ENCODE data around the gene CDH20.

Gene CDH20

DNA sequence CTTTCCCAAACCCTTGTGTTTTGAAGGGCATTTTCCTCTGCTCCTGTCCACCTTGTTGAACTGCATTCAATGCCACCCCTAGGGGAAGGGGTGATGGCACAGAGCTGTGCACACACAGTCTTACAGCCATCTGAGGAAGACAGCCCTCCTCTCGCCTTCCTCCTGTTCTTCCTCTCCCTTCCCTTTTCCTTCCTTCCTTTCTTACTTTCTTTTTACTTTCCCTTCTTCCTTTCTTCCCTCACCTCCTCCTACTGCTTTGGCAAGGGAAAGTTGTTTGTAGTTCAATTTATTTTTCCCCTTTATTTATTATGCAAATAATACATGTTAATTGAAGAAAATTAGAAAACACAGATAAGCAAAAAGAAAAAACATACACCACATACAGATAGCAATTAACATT is 99.4 kb downstream of the CDH20 start:
- no peak for DNase-seq

DNA sequence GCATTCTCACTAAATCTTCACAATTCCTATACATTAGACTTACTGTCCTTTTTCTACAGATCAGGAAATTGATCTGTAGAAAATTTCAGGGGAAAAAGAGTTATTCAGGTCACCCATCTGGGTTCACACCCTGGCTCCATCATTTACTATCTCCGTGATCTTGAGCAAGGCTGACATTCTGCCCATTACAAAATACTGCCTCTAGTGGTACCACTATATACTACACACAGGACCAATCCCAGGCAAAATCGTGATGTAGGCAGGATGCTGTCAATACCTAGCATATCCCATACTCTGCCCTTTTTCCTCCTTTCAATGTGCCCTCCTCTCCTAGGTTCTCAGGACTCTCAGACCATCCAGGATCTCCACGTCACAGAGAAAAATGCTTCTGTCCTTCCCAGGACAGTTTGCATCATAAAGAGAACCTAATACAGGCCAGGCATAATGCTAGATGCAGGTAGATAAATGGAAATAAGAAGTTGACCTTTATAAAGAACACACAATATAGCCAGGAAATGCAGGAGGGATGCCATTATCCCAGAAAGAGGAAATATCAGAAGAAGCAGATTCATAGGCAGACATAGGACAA is 101.9 kb downstream of the CDH20 start:
- no peak for DNase-seq

DNA sequence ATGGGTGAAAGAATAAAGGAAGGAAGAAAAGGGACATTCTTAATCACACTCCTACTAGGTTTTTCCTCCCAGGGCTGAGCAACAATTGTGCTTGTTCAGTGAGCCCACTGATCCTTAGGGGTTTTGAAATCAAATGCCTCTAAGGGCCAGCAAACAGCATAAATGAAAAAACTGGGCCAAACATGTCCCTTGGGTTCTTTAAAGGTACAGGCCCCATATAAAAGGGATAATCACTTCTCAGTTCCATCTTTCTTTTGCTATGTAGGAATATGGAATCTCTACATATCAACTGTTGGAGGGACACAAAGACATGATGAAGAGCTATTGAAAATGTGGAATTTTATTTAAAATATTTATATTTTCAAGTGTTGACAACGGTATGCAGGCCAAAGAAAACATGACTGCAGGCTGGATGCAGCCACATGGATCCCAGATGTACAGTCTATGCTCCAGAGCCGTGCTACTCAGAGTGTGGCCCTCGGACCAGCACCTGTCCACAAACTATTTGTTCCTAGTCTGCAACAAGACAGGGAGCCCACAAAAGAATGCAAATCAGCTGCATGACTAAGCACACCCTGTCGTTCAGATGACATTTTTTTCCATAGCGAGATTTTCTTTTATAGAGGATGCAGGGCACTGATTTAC is 110.0 kb downstream of the CDH20 start:
- DNase-seq, result no peak

DNA sequence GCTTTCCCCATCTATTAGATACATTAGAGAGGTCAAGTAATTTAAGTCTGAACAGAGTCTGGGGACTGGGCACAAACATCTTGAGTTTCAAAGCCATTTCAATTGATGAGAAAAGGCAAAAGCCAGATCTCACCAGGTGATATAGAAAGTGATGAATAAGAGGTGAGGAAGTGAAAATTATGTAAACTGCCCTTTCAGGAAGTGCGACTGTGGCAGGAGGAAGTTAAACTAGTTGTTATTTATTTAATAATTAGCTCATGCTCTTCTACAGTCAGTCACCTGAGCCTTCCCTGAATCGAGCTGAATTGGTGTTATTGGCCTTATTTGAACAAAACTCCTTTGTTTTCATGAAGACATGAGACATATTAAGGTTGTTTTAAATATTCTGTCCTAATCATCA is 115.1 kb downstream of the CDH20 start:
- DNase-seq, result no peak

DNA sequence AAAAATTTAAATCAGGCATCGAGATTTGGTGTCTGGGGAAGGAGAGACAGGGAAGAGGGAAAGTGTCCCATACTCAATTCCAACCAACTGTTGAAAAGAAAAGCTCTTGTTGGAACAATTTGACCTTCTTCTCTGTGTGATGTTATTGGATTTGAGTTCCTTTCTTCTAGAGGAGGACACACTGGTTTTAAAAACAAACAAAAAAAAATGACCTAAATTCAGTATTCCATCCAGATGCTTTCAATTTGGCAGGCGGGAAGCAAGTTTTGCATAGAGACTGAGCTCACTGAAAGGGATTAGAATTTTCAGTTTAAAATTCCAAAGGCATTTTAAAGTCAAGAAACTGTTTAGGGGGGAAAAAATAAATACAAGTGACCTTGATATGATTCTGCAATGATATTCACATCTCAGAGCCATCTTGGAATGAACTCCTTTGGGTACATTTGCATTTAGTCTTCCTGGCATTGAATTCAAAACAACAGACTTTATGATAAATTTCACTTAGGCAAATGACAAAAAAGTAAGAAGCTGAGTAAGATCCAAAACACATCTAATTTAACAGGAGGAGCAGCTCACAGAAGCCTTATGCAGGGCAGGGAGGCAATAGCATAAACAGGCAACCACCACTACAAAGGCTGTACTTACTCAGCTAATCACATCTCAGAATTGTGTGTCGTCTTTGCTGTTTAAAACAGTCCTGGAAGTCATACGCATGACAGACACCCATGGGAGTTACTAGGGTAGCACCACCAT is 126.8 kb downstream of the CDH20 start:
- DNase-seq, result no peak

DNA sequence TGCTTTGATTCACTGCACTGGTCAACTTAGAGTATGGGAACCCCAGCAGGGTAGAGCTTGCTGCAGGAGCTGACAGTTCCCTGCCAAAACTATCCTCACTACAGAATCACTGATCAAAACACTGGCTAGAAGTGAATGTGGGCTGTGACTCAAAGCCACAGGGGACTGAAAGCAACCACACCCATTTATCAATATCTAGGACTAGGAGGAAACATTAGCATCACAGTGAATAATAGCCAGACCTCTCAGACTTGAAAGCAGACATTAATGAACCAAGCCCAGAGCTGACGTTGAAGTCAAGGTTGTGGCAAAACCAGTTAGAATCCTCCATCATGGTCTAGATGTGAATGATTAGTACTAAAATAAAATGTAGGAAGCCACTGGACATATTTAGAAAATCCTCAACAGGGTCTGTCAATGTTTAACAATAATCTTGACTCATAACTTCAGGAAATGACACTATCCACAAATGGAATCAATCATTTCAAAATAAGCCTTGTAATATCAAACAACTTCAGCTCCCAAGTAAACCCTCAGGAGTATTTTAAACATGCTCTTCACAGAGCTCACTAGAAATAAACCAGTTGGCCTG is 131.4 kb downstream of the CDH20 start:
- DNase-seq, result no peak

DNA sequence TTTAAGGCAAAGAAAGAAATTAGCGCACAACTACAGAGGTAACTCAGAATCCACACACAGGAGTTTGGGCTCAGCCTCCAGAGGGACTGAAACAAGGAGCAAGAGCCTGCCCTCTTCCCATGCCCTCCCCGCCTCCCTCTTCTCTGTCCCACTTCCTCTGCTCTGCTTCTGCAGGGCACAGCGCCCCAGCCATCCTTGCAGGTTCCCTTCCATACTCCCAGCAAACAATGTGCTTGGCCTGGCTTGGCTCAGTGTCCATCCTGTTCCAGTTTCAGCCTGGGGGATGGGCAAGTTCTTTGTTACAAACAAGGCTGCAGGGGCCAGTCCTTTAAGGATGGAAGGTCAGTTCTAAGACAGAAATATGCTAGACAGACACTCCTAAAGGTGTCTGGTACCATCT is 133.5 kb downstream of the CDH20 start:
- DNase-seq, result no peak

DNA sequence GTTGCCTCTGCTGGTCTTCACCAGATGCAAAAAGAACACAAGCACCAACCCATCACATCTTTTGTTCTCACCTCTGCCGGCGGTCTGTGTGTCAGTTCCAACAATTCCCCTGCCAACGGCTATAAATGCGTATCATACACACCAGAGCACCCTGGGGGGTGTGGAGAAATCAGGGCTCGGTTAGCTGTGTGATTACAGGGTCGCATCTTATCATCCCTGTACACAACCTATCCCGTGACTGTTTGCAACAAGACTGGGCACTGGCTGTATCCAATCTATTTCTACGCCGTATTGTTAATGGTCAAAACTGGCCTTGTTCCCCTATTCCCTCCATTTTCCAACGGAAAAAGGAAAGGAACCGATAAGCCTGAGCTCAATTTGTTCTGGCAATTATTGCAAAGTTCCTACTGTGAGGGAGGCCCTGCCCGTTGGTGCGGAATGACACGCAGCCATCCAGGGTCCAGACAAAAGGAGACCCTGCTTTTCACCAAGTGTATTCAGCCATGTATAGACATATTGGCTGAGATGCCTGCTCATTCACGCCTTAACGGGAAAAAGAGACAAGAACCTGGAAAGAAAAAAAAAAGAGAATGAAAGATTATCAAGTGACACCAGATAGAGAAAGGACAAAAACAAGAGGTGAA is 136.9 kb downstream of the CDH20 start:
- DNase-seq, result no peak

DNA sequence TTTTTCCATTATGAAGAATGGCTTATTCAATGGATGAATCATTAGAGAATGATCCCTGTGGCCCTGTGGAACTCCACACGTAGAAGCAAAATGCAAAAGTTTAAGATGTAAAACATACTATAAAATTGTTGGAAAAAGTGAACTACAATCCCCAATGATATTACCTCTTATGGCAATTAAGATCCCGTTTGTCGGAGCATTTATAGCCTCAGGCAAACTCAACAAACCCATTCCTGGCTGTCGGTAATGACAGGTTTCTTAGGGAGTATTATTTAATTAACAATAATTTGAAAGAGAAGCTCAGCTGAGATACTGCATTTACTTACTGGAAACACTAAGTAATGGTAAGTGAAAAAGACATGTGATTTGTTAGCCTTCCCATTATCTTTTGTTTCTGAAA is 138.3 kb downstream of the CDH20 start:
- DNase-seq, result no peak

DNA sequence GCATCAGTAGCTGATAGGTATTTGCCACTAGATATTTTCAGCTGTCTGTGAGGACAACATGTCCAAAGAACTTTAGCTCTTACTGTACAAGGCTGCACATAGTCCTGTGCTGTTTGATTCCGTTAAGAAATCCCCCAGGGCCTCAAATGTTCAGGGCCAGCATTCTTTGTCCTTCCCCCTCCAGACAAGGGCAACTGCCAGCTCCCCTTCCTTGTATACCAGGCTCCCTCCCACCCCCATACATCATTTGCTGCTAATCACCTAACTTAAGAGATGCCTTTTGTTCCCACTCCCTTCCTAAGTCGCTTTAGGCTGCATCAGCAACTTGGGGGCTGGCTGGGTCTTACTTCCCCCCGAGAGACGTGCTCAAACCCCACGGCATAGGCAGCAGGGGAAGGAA is 138.7 kb downstream of the CDH20 start:
- no peak for DNase-seq

DNA sequence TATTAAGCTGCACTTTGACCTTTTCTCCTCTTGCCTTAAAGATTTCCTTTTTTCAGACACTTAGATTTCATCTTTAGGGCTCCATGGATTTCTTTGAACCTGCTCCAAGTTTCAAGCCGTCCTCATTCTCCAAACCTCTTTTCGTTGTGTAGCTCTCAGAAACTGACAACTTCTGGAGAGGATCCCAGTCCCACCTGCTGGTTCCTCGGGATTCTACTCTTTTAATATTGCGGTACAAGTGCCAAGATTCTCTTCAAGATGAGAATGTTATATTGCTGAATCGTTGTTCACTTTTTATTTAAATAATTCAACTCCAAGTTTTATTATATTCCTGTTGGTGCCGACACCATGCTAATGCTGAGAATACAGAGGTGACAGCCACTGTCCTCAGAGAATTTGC is 141.1 kb downstream of the CDH20 start:
- DNase-seq, result no peak

DNA sequence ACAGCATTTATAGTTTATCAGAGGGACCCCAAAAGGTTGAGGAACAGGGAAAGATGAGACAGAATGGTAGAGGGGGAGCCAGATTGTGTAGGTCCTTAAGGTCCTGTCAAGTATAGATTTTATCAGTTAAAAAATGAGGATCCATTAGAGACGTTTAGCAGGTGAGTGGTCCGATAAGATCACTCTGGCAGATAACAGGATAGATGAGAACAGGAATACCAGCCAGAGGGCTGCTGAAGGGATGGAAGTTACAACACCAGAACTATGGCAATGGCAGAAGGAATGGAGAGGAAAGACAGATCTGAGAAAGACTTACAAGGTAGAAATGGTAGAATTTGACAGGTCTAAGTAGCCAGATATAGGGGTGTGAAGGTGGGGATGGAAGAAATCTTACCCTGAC is 141.7 kb downstream of the CDH20 start:
- DNase-seq, result no peak

DNA sequence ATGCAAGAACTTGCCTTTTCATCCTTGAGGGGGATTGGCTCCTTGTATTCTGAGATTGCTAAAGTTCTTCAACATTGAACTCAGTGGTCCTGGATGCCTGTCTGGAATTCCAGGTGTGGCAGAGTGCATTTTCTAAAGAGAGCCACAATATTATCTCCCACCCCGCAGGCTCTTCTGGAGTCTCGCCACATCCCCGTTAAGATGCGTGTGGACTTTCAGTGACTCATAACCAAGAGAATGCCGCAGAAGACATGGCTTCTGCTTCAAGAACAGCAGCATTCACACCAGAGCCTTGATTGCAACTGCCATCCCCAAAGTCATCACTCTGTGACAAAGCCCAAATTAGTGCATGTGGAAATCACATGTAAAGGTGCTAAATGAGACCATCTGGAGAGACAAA is 142.7 kb downstream of the CDH20 start:
- no peak for DNase-seq

DNA sequence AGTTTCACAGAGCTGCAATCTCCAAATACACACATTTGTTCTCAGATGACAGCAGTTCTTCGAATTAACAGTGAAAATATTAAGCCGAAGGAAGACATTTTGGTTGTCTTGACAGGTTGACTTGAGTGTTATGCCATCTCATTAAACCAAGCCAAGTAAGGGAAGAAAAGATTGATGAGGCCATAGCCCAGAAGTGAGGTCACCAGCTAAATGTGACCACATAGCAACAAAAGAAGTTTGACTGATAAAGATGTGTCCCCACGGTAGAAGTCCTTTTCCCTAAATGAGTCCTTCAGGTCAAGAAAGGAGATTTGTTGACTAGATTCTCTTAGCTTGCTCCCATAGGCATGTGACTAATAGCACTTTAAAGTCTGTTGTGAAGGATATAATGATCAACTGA is 156.1 kb downstream of the CDH20 start:
- DNase-seq, result no peak

DNA sequence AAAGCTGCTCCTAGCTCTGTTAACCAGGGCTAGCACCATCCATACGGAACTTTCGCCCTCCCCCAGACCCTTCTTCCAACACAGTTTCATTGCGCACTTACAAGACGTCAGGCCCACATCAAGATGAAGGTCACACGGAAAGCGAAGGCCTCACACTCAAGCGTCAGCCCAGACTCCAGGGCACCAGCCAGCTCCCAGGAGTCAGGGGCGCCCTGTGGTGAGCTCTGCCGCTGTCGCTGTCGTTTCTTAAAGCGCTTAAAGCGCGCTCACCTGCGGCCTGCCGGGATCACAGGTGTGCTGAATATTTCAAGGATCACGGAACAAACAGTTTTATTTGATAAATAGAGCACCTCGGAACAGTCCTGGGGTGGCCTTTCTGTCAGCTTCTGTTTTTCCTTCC is 163.1 kb downstream of the CDH20 start:
- DNase-seq, result no peak

DNA sequence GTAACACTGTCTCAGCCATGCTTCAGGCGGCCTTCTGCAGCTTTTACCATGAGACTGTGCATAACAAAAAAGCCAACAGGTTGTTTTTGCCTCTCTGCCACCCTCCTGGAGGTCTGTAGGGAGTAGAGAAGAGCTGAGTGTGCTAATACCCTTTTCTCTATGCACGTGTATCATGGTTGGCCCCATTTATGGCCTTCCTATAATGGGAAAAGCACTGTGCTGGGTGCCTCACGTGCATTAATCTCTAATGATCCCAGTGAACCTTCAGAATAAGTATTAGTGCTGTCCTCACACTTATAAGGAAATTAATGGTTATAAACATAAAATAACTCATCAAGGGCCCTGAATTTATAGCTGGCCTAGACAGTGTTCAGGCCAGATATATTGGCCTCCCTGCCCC is 164.2 kb downstream of the CDH20 start:
- DNase-seq, result no peak

DNA sequence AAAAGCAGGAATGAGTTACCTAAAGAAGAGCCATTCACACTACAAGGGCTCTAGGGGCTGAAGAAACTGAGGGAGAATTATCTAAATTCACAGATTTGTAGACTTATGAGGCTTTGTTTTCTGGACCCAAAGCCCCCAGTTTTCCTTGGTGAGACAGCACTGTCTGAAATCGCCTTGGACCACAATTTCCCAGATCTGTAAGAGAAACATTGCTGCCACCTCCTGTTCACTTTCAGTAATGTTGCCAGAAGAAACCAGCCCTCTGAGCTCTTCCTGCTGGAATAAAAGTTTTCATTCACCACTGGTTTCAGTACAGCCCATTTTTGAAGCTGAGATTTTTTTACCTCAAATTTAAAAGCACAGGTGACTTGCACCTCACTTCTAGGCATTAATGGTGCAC is 169.2 kb downstream of the CDH20 start:
- no peak for DNase-seq

DNA sequence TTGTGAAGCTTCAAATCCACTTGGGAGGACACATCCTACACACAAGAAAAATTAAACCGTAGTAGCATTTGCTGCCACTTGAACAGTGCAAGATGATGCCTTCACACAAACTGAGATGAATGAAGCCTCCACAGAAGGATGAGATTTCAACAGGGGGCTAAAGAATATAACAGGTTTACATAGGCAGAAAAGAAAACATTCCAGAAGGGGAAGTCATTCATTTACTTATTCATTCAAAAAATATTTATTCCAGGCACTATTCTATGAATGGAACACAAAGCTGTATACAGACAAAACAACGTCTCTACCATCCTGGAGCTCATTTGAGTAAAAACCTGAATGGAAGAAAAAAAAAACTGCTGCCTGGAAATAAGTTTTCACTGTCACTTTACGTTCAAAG is 170.5 kb downstream of the CDH20 start:
- DNase-seq, result no peak

DNA sequence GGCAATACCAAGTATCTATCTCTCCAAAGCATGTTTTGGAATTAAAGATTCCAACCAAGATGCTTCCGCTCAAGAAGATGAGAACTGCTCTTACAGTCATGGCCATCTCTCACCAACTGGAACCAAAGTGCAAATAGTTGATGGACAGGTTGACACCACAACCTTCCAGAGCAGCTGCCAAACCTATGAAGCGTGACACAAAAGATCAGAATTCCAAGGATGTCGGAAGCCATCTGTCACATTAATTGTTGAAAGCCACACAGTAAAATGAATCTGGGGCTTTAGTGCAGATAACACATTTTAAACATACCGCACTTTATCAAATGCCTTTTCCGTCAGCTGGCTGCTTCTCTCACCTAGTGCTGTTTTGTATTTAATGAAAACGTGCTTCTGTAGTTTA is 195.7 kb downstream of the CDH20 start:
- no peak for DNase-seq

DNA sequence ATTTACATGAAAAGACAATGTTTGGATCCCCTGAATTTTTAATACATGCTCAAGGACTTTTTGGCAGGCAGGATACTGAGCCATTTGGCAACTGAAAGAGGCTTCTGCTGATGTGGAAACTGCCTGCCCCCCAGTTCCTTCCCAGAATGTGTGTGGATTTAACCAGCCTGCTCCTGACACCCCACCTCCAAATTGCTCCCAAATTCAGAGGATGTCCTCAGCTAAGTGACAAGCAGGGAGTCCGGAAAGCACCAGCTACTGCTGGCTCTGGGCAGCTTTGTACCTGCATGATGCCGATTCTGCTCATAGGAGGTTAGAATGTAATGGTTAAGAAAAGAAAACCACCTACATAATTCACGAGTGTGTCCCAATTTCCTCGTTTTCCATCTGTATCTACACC is 197.5 kb downstream of the CDH20 start:
- no peak for DNase-seq

DNA sequence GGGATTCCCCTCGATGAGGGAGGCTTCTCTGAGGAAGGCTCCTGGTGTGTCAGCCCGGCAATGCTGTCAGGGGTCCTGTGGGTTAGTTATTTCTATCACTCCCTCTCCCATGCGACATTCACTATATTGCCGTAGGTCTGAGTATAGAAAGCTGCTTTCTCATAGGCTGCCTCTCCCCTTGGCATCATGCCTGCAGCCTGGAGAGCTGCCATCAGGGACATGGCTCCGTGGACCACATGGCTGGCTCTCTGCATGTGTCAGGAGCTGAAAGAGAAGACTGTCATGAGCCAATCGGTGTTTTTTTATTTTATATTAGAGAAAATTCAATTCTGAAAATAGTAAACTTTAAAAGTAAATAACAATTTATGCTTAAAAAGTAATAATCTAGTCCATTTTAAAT is 198.0 kb downstream of the CDH20 start:
- DNase-seq, result no peak

DNA sequence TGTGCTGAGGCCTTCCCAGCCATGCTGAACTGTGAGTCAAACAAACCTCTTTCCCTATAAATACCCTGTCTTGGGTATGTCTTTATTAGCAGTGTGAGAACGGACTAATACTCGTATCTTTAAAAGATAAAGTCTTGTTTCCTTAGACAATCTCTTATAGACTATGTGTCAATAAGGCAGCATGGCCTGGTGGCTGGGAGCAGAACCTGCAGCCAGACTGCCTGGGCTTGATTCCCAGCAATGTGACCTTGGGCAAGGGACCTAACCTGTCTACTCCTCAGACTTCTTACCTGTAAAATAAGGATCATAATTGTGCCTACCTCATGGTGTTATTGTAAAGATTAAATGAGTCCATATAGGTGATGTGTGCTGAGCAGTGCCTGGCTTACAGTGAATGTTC is 198.7 kb downstream of the CDH20 start:
- no peak for DNase-seq

DNA sequence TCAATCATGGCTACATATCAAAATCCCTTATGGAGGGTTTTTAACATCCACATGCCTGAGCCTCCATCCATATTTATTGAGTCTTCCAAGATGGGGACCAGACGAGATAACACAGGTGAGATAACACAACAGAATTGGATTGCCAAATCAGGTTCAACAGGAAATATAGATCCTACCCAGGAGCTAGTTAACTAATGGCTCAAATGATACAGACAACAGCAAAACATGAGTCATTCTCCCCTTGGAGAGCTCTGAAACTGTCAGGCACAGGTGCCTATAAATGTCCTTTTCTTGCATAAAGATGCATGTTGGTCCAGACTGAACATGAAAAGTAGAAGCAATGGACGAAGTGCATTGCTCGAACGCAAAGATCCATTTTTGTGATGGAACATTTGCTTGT is 202.2 kb downstream of the CDH20 start:
- no peak for DNase-seq

DNA sequence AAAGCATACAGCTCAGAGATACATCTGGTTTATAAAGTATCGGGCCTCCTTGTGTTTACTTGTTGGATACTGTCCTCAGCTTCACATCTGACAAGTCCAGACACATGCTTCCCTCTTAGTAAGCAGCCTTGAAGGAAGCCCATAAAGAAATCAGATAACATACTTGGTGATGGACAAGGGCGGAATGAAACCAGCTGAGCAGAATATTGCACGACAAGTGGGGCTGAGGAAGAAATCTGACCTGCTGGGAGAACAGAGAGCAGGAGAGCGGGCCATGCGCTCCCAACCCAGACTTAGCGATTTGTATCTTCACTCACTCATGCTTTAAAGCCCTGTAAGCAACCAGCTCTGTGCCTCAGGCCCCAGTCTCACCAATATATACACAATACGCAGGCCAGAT is 208.4 kb downstream of the CDH20 start:
- no peak for DNase-seq
